Stimulated activated CD8-positive, alpha-beta memory T cell treated with anti-CD3 and anti-CD28 coated beads, Interleukin-12 subunit alpha, Interleukin-12 subunit beta, amount 100 ng/mL, for 24 hours (primary cell): ENCODE results near the gene ALLC.
"Not testable (repeated sequence)": the region's sequence is repeated elsewhere in the genome, so short reads cannot be mapped to it uniquely, and the experiment has no call there.

ENCODE experiments used
- DNase-seq: peaks from one replicate; pipeline ENCODE4 v3.0.0-alpha.2; 2020; ENCODE audit errors: extremely low read depth

The ALLC gene

DNA sequence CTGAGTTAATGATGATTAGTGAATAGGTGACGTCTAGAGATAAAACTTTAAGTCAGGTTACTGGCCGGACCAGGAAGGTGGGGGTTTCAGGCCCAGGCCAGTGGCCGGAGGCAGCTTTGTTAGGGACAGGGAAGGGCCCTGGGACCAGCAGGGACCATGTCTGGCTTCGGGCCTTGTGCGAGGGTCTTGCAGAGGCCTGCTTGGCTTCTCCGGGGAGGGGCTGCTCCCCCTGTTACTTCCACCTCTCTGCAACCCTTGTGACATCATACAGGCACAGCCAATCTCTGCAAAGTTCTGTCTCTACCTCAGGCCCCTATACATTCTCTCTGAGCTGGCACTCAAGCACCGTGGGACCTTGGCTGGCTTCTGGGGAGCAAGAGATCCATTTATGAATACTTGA, at the start of gene ALLC:
Gene ALLC, plus strand, starts transcription at position 320 of the 400 bp plus-strand sequence. CDS start 12,958 bp downstream, outside the sequence.
- DNase-seq: no peak

- no peak for DNase-seq
Observed at GRCh38 chr2:3608373-3609278, 49.4 kb upstream of the ALLC start.

- not testable (repeated sequence) for DNase-seq
Observed at GRCh38 chr2:3609279-3609673, 48.7 kb upstream of the ALLC start.

- DNase-seq: no peak
Observed at GRCh38 chr2:3610415-3610814, 47.6 kb upstream of the ALLC start.

- DNase-seq: no peak
Observed at GRCh38 chr2:3610881-3611505, 47.0 kb upstream of the ALLC start.

DNA sequence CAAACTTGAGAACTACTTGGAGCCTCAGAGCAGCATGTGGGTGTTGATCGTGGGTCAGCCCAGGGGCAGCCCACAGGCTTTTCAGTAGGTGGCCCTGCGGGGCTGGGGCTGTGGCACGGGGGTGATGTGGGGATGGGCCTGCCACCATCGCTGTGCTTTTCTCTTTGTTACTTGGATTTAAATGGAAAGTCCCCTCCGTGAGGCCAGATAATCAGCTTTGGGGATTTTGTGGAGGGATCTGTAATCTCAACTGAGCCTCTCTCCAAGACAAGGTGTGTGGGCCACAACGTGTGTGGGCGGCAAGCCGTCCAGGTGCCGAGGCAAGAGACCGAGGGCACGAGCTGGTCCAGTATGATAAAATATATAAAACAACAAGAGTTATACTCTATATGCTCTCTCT, 46.4 kb upstream of the ALLC start:
- no peak for DNase-seq

GRCh38 chr2:3612639-3613523, 45.1 kb upstream of the ALLC start:
- DNase-seq: no peak

GRCh38 chr2:3613524-3613905, 44.5 kb upstream of the ALLC start:
- DNase-seq: no peak

DNA sequence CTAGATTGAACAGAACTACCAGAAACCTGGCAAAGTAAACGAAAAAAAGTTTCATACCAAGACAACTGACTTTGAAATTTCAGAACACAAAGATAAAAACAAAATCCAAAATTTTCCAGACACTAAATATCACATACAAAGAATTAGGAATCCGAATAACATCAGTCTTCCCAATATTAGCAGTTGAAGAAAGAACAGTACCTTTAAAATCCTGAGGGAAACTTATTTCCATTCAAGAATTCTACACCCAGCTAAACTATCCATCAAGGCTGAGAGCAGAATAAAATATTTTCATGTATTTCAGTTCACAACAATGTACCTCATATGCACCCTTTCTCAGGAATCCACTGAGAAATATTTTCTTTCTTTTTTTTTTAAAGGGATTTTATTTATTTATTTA, 43.3 kb upstream of the ALLC start:
- DNase-seq: not testable (repeated sequence)

DNA sequence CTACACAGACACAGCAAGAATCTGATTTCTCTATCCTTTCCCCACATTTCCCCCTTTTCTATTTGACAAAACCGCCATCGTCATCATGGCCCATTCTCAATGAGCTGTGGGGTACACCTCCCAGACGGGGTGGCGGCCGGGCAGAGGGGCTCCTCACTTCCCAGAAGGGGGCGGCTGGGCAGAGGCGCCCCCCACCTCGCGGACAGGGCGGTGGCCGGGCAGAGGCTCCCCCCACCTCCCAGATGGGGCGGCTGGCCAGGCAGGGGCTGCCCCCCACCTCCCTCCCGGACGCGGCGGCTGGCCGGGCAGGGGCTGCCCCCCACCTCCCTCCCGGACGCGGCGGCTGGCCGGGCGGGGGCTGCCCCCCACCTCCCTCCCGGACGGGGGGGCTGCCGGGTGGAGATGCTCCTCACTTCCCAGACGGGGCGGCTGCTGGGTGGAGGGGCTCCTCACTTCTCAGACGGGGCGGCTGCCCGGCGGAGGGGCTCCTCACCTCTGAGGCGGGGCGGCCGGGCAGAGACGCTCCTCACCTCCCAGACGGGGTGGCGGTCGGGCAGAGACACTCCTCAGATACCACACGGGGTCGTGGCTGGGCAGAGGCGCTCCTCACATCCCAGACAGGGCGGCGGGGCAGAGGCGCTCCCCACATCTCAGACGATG, 42.3 kb upstream of the ALLC start:
- DNase-seq: not testable (repeated sequence)

- DNase-seq: not testable (repeated sequence)
Observed at GRCh38 chr2:3616435-3617197, 41.4 kb upstream of the ALLC start.

DNA sequence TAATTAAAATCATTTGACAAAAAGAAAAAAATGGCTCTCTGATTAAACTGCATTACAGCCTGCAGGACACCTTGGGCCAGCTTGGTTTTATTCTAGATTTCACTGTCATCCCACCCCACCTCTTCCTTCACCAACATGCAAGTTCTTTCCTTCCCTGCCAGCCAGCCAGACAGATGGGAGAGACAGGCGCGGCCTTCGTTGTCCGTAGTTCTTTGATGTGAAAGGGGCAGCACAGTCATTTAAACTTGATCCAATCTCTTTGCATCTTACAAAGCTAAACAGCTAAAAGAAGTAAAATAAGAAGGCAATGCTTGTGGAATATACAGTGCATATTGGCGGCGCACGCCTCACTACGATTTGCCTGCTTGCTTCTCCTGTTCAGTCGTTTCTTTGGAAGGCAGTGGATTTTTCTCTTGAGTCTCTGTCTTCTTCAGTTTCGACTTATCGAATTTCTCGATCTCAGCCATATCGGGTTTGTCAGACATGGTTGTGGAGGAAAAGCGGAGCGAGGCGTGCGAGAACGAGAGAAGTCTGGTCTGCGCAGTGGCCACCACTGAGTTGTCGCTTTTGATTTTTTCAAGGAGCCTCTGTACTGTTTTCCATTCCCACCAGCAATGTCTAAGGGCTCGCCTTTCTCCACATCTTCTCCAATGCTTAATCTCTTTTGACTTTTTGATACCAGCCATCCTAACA, 40.7 kb upstream of the ALLC start:
- no peak for DNase-seq

- no peak for DNase-seq
Observed at GRCh38 chr2:3618367-3618766, 39.6 kb upstream of the ALLC start.

- no peak for DNase-seq
Observed at GRCh38 chr2:3619033-3619432, 39.0 kb upstream of the ALLC start.

DNA sequence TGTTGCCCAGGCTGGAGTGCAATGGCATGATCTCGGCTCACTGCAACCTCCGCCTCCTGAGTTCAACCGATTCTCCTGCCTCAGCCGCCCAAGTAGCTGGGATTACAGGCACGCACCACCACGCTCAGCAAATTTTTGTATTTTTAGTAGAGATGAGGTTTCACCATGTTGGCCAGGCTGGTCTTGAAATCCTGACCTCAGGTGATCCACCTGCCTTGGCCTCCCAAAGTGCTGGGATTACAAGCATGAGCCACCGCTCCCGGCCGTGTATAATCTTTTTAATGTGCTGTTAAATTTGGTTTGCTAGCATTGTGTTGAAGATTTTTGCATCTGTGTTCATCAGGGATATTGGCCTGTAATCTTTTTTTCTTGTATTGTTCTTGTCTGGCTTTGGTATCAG, 38.3 kb upstream of the ALLC start:
- not testable (repeated sequence) for DNase-seq

DNA sequence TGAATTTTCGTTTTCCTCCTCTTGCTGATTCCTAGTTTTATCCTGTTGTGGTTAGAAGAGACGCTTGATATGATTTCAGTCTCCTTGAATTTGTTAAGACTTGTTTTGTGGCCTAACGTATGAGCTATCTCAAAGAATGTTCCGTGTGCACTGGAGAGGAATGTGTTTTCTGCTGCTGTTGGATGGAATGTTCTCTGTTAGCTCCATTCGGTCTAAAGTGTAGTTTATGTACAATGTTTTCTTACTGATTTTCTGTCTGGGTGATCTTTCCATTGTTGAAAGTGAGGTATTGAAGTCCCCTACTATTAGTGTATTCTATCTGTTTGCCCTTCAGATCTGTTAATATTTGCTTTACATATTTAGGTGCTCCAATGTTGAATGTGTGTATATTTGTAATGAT, 37.2 kb upstream of the ALLC start:
- DNase-seq: no peak

- DNase-seq: no peak
Observed at GRCh38 chr2:3622967-3623366, 35.0 kb upstream of the ALLC start.

DNA sequence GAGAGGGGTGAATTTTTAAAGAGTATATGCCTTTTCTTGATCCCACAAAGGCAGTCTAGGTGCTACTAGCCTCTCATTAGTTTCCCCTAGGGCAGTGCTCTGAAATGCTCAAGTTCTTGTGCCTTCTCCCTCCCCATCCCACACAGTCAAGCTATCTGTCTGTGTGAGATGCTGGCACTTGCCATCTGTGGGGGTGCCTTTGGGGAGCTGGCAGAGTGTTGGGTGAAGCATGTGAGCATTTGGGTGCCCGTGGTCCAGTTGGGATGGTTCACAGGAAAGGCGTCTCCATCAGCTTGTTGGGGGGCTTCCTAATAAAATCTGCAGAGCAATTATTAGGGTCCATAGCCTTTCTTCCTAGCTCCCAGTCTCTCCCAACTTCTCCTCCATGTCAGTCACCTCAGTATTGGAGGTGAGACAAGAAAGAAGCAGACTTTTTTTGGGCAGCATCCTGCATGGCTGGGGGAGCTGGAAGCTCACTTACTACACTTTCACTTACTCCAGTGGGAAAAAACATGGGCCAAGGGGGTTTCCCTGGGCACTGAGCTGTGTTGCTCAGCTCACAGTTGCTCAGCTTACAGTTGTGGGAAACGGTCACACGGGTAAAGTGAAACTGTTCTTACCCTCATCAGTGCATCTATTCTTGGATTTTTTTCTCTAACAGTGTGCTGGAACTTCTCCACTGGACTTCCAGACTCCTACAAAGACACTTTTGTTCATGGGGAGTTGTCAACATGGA, 33.8 kb upstream of the ALLC start:
- no peak for DNase-seq

GRCh38 chr2:3625186-3625585, 32.8 kb upstream of the ALLC start:
- DNase-seq: no peak
